Brain pericyte (primary cell): Measurements from ENCODE around the gene VENTX.

Experiments
- DNase-seq: peaks from one replicate; pipeline ENCODE4 v3.0.0-alpha.2; 2012; ENCODE audit warnings: low read depth, low spot score

The VENTX gene

DNA sequence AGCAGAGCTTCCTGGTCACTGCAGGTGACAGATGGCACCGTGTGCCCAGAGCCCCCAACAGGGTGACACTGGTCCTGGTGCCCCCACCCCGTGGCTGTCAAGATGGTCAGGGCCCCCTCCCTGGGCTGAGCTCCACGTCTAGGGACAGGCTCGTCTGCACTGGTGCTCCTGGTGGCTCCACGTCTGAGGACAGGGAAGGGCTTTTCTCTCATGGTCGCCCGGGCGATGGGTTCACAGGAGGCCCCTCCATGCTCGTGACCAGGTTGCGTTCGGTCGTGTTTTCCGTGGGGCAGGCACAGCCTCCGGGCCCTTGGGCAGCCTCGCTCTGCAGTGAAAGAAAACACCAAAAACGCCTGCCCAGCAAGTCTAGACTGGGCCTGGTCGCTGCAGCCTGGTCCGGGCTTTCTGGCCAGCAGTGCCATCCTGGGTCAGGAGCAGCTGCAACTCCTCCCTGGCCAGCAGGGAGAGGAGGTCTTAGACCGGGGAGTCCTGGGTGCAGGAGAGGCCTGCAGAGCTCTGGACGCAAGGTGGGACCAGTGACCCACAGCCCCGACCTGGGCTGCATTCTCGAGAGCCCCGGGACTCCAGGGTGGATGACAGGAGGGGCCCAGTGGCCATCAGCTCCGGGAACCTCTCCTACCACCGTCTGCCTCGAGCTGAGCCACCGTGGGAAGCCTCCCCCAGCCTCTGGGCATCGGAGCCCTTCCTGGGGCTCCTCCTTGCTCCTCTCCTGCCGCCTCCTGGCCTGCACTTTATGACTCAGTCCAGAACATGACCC is 35.5 kb upstream of the VENTX start:
- no peak for DNase-seq

DNA sequence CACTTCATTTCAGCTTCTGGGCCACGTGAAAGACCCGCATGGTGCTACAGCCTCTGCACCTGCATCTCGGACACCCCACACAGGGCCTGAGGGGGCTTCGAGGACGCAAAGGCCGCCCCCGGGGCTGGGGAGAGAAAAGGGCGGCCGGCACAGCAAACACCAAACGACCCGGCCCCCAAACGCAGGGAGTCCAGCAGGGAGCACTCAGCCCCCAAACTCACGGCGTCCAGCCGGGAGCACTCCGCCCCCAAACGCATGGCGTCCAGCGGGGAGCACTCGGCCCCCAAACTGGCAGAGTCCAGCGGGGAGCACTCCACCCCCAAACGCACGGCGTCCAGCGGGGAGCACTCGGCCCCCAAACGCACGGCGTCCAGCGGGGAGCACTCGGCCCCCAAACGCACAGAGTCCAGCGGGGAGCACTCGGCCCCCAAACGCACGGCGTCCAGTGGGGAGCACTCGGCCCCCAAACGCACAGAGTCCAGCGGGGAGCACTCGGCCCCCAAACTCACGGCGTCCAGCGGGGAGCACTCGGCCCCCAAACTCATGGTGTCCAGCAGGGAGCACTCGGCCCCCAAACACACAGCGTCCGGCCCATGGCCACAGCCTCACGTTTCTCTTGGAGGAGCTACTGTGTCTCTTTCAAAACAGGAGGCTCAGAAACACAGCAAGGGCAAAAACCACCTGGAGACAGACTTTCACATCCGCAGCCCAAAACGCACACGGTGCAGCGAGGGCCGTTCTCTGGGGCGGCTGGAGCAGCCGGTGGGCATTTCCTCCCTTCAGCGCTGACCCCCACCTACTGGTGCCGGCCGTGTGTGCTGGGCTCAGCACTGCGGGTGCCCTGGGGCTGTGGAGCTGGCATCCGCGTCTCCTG is 34.6 kb upstream of the VENTX start:
- no peak for DNase-seq

DNA sequence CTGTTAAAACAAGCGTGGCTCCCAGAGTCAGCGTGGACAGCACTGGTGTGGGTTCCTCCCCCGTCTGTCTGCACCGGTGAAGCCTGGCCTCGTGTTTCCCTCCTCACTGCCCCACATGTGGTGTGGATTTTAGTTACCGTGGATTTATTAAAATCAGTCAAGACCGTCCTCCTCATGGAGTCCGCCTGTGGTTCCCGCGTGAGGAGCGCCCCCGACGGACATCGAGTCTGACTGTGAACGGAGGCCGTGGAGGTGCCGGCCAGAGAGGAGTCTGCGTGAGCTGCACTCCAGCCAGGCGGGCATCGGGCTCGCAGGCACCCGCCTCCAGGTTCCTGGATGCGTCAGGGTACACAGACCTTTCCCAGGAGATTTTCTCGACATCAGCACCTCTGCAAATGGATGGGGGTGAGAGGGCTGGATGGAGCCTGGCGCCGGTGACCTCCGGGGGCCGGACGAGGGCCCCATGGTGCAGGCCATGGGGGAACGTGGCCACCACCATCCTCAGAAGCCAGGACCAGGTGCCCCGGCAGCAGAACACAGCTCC is 33.9 kb upstream of the VENTX start:
- DNase-seq = no peak

DNA sequence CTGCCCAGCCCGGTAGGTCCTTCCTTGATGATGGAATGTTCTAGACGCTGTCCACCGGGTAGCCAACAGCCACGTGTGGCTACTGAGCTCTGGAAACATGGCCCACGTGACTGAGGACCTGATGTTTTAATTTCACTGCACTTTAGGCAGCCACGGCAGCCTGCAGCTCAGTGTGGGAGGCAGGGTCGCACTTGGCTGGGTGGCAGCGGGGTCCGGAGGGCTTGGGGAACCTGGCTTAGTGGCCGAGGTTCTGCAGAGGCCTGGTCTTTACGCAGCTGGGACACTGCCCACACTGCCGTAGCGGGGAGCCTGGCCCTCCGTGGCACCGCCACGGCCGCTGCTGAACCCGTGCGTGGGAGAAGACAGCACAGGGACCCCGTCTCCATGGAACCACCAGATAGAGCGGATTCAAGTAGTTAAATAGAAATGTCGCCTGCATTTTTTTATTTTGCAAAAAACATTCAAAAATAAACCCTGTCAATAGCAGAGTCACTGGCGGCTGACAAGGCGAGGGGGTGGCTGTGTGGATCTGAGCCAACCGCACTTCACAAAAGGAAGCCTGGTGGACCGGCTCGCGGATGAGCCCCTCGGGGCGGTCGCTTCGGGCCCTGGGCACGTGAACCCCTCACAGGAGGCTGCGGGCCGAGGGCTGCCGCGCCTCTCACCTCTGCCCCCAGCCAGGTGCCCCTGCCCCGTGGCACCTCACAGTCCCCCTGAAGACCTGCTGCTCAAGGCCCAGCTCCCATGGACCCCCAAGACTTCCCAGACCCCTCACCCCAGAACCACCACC is 33.2 kb upstream of the VENTX start:
- DNase-seq = no peak

DNA sequence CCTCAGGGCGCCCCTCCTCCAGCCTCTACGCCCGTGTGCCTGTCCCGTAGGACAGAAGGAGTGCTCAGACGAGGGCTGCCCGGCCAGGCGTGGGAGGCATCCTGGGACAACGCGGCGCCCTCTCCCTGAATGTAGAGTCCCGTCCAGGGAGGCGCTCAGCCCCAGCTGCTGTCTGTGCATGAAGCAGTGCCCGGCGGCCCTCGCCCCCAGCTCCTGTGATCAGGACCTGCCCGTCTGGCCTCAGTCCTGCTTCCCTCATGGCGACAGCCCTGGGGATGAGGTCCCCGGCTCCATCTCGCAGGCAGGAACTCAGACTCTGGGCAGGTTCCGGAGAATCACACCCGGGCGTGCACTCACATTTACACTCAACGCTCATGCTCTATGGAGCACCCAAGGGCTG is 32.5 kb upstream of the VENTX start:
- no peak for DNase-seq

DNA sequence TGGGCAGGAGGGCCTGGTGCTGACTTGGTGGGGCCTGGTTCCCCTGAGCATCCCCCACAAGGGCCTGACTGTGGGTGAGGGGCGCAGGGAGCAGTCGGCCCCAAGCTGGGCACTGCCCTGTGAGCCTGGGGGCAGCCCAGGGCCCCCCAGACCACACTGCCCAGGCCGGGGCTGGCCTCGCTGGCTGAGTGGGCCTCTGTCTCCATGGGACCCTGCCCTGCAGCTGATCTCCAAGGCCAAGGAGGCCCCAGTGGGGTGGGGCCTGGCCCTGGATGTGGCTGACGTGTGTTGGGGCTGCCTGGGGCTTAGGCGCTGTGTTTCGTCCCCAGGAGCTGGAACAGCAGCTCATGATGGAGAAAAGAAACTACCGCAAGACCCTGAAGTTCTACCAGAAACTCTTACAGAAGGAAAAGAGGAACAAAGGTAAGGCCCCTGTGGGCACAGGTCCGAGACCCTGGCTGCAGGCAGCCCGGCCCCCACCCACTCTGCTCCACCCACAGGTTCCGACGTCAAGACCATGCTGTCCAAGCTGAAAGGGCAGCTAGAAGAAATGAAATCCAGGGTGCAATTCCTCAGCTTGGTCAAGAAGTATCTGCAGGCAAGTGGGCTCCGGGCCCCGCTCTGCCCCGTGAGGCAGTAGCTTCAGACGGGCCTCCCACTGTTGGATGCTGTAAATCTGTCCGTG is 31.2 kb upstream of the VENTX start:
- DNase-seq = no peak

DNA sequence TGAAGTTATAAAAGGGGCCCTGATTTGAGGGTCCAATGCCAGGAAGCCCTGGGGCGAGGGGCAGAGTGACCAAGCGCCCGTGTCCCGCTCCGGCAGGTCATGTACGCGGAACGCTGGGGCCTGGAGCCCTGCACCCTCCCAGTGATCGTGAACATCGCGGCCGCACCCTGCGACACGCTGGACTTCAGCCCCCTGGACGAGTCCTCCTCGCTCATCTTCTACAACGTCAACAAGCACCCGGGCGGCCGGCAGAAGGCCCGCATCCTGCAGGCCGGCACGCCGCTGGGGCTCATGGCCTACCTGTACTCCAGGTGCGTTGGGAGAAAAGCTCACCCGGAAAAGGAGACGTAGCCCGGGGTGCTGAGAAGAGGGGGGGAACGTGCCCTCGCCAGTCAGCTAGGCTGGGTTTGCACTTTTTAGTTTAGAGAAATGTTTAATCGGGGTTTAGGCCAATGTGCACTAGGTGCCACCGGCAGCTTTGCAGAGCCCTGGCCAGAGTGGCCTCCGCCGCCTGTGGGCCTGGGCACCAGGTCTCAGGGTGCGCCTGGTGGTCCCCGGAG is 30.5 kb upstream of the VENTX start:
- DNase-seq = no peak

DNA sequence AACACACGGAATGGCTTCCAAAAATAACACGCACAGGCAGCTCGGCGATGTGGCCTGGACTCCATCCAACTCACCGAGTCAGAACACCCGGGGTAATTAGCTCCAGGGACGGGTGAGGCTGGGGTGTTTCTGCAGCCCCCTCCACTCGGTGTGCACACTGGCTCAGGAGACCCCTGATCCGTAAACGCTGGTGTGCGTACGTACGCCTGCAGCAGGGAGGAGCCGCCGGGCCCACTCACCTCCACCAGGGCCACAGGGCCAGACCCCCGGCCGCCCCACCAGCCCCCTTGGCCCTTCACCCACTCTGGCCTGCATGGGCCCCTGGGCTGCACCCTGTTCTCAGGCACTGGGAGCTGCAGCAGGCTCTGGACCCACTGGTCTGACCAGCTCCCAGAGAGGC is 30.0 kb upstream of the VENTX start:
- DNase-seq = no peak

DNA sequence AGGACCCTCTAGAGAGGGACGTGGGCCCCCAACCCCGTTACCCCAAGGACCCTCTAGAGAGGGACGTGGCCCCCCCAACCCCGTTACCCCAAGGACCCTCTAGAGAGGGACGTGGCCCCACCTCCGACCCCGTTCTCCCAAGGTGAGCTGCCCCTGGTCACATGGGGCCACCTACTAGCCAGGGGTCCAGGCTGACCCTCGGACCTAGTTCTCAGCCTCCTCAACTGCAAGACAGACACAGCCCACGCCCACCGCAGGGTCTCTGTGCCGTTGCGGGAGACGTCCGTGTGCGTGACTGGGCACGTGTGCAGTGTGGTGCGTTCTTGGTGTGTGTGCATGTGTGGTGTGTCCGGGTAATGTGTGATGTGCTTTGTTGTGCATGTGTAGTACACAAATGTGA is 29.2 kb upstream of the VENTX start:
- no peak for DNase-seq

DNA sequence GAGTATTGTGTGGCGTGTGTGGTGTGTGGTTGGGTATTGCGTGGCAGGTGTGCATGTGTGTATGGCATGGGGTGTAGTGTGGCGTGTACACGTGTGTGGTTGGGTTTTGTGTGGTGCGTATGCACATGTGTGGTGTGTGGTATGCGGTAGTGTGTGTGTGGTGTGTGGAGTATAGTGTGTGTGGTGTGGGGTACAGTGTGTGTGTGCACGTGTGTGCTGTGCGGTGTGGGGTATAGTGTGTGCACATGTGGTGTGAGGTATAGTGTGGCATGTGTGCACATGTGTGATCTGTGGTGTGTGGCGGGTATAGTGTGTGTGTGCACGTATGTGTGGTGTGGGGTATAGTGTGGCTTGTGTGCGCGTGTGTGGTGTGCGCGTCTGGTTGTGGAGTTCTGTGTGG is 28.5 kb upstream of the VENTX start:
- DNase-seq = no peak

DNA sequence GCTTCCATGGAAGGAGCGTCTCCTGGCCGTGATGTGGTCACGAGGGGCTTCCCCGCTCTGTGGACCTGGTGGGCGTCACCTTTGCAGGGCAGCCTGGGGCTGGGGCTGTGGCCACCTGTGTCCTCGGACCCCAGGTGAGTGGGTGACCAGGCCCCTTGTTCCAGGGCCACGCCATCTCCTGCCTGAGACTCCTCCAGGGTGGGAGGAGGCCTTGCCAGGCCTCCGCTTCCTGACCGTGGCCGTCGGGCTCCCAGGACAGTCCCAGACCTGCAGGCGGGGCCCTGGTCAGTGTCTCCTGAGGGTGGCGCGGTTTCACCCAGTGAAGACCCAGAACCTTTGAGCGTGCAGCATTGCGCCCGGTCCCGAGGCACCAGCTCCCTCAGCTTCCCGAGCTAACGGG is 28.0 kb upstream of the VENTX start:
- no peak for DNase-seq

DNA sequence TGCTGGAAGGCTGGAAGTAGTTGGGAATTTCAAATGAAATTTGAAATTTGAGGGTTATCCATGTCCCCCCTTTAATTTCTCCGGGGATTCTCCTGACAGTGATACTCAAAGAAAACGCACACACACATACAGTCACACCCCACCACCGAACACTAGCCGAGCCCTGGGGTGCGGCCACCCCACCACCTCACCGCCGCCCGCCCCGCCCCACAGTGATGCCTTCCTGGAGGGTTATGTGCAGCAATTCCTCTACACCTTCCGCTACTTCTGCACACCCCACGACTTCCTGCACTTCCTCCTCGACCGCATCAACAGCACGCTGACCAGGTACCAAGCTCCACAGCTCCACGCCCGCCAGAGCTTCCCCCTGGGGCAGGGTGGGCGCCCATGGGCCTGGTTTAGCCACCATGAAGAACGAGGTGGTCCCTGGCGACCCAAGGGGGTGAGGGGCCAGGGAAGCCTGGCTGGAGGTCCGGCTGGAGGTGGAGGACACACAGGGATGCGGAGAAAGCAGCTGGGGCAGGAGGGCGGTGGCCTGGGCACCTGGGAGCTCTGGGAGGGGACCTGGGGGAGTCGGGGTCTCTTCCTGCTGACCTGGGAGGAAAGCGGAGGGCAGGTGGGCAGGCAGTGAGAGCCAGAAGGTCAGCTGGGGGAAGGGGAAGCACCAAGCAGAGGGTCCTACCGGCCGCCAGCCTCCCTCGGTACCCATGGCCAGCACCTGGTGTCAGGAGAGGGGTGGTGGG is 27.1 kb upstream of the VENTX start:
- DNase-seq = no peak

DNA sequence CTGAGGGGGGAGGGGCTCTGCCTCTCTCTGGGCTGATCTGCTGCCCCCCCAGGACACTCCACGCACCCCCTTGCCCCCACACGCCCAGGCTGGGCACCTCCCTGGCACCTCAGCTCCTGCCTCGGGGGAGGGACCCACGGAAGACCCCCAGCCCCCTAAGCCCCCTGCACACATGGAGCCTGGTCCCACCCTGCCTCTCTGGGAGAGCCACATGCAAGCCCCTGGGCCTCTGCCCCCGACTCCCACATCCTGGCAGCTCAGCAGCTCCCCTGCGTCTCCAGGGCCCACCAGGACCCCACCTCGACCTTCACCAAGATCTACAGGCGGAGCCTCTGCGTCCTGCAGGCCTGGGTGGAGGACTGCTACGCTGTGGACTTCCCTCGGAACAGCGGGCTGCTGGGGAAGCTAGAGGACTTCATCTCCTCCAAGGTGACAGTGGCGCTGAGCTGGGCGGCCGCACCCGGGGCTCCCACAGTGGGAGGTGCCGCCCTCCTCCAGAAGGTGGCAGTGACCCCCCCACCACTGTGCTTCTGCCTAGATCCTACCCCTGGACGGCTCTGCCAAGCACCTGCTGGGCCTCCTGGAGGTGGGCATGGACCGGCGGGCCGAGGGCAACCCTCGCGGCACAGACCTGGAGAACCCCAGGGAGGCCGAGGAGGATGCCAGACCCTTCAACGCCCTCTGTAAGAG is 26.4 kb upstream of the VENTX start:
- no peak for DNase-seq

DNA sequence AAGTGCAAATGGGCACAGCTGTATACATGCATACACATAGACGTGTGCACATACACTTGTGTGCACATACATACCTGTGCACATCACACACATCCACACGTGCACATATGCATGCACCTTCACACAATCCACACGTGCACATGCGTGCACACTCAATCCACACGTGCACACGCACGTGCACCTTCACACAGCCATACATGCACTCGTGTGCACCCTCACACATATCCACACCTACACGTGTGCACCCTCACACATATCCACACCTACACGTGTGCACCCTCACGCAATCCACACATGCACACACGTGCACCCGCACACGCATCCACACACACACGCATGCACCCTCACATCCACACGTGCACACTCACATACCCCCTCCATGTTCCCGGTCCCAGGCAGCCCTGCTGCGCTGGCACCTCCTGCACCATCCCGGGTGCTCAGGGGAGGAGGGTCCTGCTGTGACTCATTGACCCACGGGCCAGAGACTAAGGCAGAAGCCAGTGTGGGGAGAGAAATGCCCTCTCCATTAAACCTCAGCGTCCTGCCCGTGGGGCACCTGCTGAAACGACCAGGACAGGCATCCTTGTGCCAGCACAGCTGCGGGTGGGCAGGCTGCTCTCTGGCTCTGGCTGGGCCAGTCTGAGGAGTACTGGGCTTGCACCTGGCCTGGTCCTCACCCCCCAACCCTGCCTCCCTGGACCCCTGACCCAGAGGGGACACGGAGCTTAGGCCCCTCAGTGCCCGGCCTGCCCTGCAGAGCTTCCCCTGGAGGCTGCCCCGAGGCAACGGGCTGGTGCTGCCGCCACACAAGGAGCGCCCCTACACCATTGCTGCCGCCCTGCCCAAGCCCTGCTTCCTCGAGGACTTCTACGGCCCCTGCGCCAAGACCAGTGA is 25.4 kb upstream of the VENTX start:
- no peak for DNase-seq

DNA sequence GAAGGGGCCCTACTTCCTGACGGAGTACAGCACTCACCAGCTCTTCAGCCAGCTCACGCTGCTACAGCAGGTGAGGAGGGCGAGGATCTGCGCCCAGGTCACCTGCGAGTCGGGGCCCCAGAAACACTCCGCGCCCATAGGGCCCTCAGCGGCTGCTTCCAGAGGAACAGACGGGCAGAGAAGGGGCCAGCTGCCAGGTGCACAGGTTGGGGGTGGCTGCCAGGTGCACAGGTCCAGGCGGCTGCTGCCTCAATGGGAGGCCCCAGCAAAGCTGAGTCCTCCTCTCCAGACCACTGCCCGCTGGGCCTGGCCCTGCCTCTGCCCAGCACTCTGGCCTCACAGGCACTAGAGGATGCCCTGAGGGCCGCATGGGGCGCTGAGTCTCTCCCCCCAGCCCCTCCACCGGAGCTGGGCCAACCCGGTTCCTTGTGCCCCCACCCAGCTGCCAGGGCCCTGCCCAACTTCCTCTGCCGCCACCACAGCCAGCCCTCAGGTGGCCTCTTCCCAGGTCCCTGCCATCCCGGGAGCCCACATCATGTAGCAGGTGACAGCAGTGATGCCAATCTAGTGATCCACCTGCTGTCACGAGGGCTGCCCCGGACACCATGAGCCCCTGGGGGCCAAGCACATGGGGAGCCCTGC is 24.7 kb upstream of the VENTX start:
- no peak for DNase-seq

DNA sequence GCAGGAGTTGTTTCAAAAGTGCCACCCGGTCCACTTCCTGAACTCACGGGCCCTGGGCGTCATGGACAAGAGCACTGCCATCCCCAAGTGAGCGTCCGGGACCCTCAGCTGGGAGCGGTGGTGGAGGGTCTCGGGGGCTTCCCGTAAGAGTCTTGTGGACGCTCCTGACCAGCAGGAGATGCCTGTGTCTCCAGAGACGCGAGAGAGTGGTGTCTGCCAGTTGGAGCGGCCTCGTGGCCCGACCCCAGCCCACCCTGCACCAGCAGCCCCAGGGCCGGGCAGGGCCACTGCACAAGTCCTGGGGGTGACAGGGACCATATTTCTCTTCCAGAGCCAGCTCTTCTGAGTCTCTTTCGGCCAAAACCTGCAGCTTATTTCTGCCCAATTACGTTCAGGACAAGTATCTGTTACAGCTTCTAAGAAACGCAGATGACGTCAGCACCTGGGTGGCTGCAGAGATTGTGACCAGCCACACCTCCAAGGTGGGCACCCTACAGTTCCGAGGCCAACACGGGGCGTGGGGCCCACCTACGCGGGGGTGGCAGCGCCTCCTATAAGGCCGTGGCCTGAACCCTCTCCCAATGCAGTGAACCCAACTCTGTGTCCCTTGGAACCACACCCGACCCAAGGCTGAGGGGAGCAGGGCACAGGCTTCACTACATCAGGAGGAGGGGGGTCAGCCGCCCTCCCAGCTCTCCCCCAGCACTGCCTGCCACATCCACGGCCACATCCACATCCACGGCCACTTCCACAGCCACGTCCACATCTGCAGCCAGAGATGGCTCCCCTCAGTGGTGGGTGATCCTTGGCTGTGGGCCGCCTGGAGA is 23.8 kb upstream of the VENTX start:
- DNase-seq = no peak
